Panc1 (cell line): ENCODE measurements around the gene ZFYVE28. TPM values are rescaled to one million over a fixed set of nuclear protein-coding genes. Genes with fewer than 3 reads are reported as not detected.

Experiments
- ATAC-seq: fragments of 200-7000 bp; cut with Tn5 transposase; 2 replicates; pipeline ENCODE4 v1.9.1; 2020; ENCODE audit warnings: mild to moderate bottlenecking, moderate library complexity
- BruUV-seq: library from RNA; stranded (reverse); fragments of 400-500 nt; replicated peaks from 2 replicates; lab custom pipeline; 2021; lab: Mats Ljungman, UMichigan
- CTCF ChIA-PET: fragments of 300-600 bp; sonication (Branson Sonifier 250); formaldehyde crosslinking; loops from one replicate; lab custom pipeline; 2022; ENCODE audit warnings: antibody characterized with exemption; lab: Charles Lee
- POLR2A ChIA-PET: fragments of 300-600 bp; sonication (Branson Sonifier 250); formaldehyde crosslinking; loops from one replicate; lab custom pipeline; 2022; ENCODE audit warnings: antibody characterized with exemption; lab: Charles Lee
- DNase-seq: peaks from one replicate; pipeline ENCODE4 v3.0.0-alpha.2; 2010; ENCODE audit warnings: low read depth, low spot score
- H3K27ac ChIP-seq: 2 replicates; pipeline ENCODE4 v1.5.1; 2011; ENCODE audit warnings: mild to moderate bottlenecking, low read length, inconsistent platforms
- H3K27me3 ChIP-seq: fragments of 200-500 bp; sonication (Bioruptor generic); 2 replicates; pipeline ENCODE4 v1.6.0; 2014; ENCODE audit warnings: low read length, inconsistent platforms; ENCODE audit not compliant: control insufficient read depth, insufficient read depth
- H3K36me3 ChIP-seq: fragments of 200-500 bp; sonication (Bioruptor generic); 2 replicates; pipeline ENCODE4 v1.5.1; 2014; ENCODE audit warnings: inconsistent platforms, mild to moderate bottlenecking, low read length, moderate library complexity; ENCODE audit not compliant: control insufficient read depth, insufficient read depth
- H3K4me1 ChIP-seq: 2 replicates; pipeline ENCODE4 v1.5.1; 2011; ENCODE audit warnings: inconsistent platforms, mild to moderate bottlenecking, low read length, moderate library complexity; ENCODE audit not compliant: control insufficient read depth, insufficient read depth
- H3K4me3 ChIP-seq, 2 experiments: 2 replicates each; pipeline ENCODE4 v1.5.1; 2011 to 2012; ENCODE audit warnings: low read depth in 2 of 2, low read length in 2 of 2, mild to moderate bottlenecking in 2 of 2, inconsistent platforms in 1 of 2, moderate library complexity in 1 of 2
- H3K9me3 ChIP-seq: fragments of 200-500 bp; sonication (Bioruptor generic); 2 replicates; pipeline ENCODE4 v1.5.1; 2014; ENCODE audit warnings: low read depth, mild to moderate bottlenecking, inconsistent platforms, low read length, moderate library complexity; ENCODE audit not compliant: control insufficient read depth, insufficient read depth
- CTCF ChIP-seq: fragments of 450-650 bp; IDR thresholded peaks from 2 replicates; pipeline ENCODE4 v1.5.1; 2017; ENCODE audit warnings: mild to moderate bottlenecking
- POLR2AphosphoS5 ChIP-seq: IDR thresholded peaks from 2 replicates; pipeline ENCODE4 v1.6.1; 2012; ENCODE audit warnings: mild to moderate bottlenecking, low read depth, low read length, moderate library complexity
- REST ChIP-seq, 2 experiments: IDR thresholded peaks; 2 replicates each; pipeline ENCODE4 v1.6.1; 2011 to 2012; ENCODE audit warnings: low read depth in 2 of 2, control low read depth in 1 of 2, low read length in 1 of 2, mild to moderate bottlenecking in 1 of 2, moderate library complexity in 1 of 2; ENCODE audit not compliant: insufficient read depth in 1 of 2
- SIN3A ChIP-seq: IDR thresholded peaks from 2 replicates; pipeline ENCODE4 v1.6.1; 2012; ENCODE audit warnings: low read depth, mild to moderate bottlenecking, low read length, moderate library complexity, borderline replicate concordance; ENCODE audit not compliant: insufficient read depth
- TCF7L2 ChIP-seq: IDR thresholded peaks from 2 replicates; pipeline ENCODE4 v1.6.1; 2011; ENCODE audit warnings: mild to moderate bottlenecking, low read depth, low read length, inconsistent platforms
- in situ Hi-C: cut with HindIII; loops from 2 replicates; pipeline ENCODE4 v1.10.0; 2016; ENCODE audit warnings: low sequenced_read_pairs, low pct_unique_long_range_greater_than_20kb
- intact Hi-C: fragments of 100-400 bp; cut with micrococcal nuclease; formaldehyde crosslinking; loops from one replicate; pipeline ENCODE4 v1.10.0; 2022; ENCODE audit not compliant: unreplicated experiment
- total RNA-seq: library from RNA; stranded (reverse); gene quantifications from one replicate; pipeline ENCODE4 v1.2.1, GENCODE V29; 2021; ENCODE audit not compliant: unreplicated experiment

ZFYVE28 gene
- total RNA-seq, 1 experiment from 2014 or later: 11.9 TPM

- in situ Hi-C loops: no loop called here
- ChIA-PET POLR2A (no interaction called here), CTCF (no interaction called here)
- Histone ChIP-seq H3K36me3 (no peaks in the 10 kb centered on the region), H3K27ac (no peak overlapping the region), H3K27me3 (no peaks in the 10 kb centered on the region), H3K4me1 (no peaks in the 10 kb centered on the region; the same call in 1 of the 2 replicates), H3K4me3 (no peak overlapping the region), H3K9me3 (no peaks in the 10 kb centered on the region)
- ATAC-seq: no peak
- DNase-seq: no peak
- no peak for TF ChIP-seq POLR2AphosphoS5
- TF ChIP-seq TCF7L2: no peak
- TF ChIP-seq CTCF: no peak
- TF ChIP-seq REST (IDR thresholded peaks at IDR 0.05; ENCODE audit: insufficient read depth in 1 of 2, low read depth in 2 of 2, low read length in 1 of 2): no peak
- no peak for TF ChIP-seq SIN3A
- BruUV-seq: no TSS peak
- intact Hi-C loops: no loop called here
These were observed 163.6 kb downstream of the ZFYVE28 start for GRCh38 chr4:2254665-2255500.

- in situ Hi-C loops: no loop called here
These were observed 165.0 kb downstream of the ZFYVE28 start for GRCh38 chr4:2253160-2254084.

More at GRCh38 chr4:2253160-2254084, 165.0 kb downstream of the ZFYVE28 start:
- CTCF ChIA-PET: no interaction called here
- Histone ChIP-seq H3K9me3 (no peaks in the 10 kb centered on the region), H3K4me3 (no peak overlapping the region), H3K27ac (no peak overlapping the region), H3K36me3 (no peaks in the 10 kb centered on the region), H3K27me3 (no peaks in the 10 kb centered on the region), H3K4me1 (no peaks in the 10 kb centered on the region; the same call in 1 of the 2 replicates)
- ATAC-seq: no peak
- POLR2A ChIA-PET: no interaction called here
- no TSS peak for BruUV-seq
- intact Hi-C loops: no loop called here
- TF ChIP-seq SIN3A (no peak), TCF7L2 (no peak), REST (IDR thresholded peaks at IDR 0.05; ENCODE audit: insufficient read depth in 1 of 2, low read depth in 2 of 2, low read length in 1 of 2) (no peak)
- DNase-seq: no peak
